Left colon (tissue), 2 donors: ENCODE data around the gene PRAMEF17. TPM values are rescaled to one million over a fixed set of nuclear protein-coding genes. Genes with fewer than 3 reads are reported as not detected.
"Not testable (repeated sequence)": the region's sequence is repeated elsewhere in the genome, so short reads cannot be mapped to it uniquely, and the experiment has no call there.

Experiments
- ATAC-seq: fragments of 200-7000 bp; cut with Tn5 transposase; one replicate; pipeline ENCODE4 v1.9.1; 2020; ENCODE audit warnings: mild to moderate bottlenecking, moderate library complexity
- DNase-seq, 2 donors: peaks; one replicate each; pipeline ENCODE4 v3.0.0-alpha.2; 2020
- intact Hi-C, 2 donors: fragments of 100-400 bp; cut with DNase I in 1 of 2; cut with micrococcal nuclease in 1 of 2; formaldehyde crosslinking; loops; one replicate each; pipeline versions ENCODE4 v1.11.2 to v1.14.0; 2022; cut with DNase I, micrococcal nuclease
- long read RNA-seq: library from polyadenylated mRNA; unstranded; transcript quantifications from one replicate; pipeline ENCODE4 v2.0.0, GENCODE V29; 2021
- total RNA-seq, 2 donors: library from RNA; stranded (reverse); fragmentation: NEBNext Ultra II Directional; extraction: Animal tissue kit (Norgen Biotek cat#: 25700); gene quantifications; one replicate each; pipeline ENCODE4 v1.2.1, GENCODE V29; 2021
- donor health status: DM: no; HTN: no; CAD: no.
- donor health status: DM: yes; HTN: yes; CAD: no.

PRAMEF17 gene, protein sequence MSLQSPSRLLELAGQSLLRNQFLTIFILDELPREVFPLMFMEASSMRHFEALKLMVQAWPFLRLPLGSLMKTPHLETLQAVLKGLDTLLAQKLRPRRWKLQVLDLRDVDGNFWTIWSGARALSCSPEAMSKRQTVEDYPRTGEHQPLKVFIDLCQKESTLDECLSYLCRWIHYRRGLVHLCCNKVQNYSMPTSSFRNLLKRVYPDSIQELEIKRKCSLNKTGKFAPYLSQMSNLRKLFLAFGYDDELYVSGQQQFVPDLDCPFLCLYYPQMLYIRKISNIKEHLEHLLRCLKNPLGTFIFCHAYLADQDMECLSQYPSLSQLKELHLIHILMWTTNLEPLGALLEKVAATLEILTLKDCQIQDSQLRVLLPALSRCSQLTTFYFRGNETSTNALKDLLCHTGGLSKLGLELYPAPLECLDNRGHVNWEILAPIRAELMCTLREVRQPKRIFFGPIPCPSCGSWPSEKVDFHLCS
- total RNA-seq = not detected
- long read RNA-seq = 0 reads

DNA sequence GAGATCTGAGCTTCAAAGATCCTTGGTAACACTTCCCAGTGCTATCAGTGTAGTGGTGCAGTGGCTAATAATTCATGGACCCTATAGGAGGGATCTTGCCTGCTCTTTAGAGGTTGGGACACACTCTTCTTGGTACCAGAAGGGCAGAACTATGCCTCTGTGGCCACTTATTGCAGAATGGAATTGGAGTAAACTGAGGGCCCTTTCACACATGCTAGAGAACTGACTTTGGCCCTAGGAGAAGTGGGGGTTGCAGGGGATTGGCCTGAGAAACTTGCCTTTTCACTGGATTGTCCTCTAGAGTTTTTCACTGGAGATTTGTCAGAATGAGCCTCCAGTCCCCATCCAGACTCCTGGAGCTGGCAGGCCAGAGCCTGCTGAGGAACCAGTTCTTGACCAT lies at the start of gene PRAMEF17:
PRAMEF17 (plus strand) TSS at position 301 of the 400 bp plus-strand sequence; CDS start at position 327, 26 bp downstream.
- intact Hi-C loops, DNase-seq: not testable (repeated sequence)

DNA sequence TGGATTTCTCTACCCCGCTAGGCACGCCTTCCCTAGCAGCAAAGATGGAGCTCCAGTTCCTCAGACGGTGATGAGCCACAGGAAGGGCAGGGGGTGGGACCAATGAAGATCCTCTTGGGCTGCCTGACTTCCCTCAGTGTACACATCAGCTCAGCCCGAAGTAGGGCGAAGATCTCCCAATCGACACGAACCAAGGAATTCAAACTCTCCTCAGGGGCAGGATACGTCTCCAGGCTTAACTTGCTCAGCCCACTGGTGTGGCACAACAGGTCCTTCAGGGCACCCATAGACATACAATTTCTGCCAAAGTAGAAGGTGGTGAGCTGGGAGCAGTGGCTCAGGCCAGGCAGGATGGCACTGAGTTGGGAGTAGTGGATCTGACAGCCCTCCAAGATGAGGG lies 46.9 kb upstream of the PRAMEF17 start:
- ATAC-seq, intact Hi-C loops, DNase-seq: not testable (repeated sequence)

More for the DNA sequence above, at the start of gene PRAMEF17:
- not testable (repeated sequence) for ATAC-seq

DNA sequence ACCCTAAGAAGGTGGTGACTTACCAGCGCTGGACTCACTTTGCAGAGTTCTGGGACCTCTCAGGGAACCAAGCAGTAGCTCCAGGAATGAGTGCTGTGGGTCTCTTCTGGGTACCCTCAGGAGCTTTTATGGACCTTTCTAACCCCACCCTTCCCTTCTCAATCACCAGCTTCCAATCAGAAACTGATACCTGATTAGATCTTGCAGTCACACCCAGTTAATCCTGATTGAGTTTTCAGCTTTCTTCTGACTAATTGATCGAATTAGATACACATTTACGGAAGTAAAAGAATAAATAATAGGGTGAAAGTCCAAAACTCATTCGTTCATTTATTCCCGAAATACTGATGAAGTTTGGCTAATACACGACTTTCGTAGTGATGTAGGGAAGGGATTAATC lies 42.4 kb upstream of the PRAMEF17 start, which contains the start of gene PRAMEF14:
PRAMEF14 (minus strand) TSS at position 101 of the 400 bp plus-strand sequence. CDS start 1,820 bp downstream, outside the sequence.
- ATAC-seq, intact Hi-C loops, DNase-seq: not testable (repeated sequence)

DNA sequence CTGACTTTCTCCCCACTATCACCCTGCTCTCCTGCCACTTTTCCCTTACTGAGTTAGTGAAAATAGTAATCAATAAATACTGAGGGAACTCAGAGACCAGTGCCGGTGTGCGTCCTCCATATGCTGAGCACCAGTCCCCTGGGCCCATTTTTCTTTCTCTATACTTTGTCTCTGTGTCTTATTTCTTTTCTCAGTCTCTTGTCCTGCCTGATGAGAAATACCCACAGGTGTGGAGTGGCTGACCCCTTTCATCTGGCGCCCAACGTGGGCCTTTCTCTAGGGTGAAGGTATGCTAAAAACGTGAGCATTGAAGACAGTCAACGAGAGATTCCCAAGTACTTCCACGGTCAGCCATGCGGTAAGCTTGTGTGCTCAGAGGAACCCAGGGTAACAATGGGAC lies 36.0 kb upstream of the PRAMEF17 start:
- ATAC-seq, intact Hi-C loops: not testable (repeated sequence)
- DNase-seq = peak in 1 of 2 donors; percentile 5

DNA sequence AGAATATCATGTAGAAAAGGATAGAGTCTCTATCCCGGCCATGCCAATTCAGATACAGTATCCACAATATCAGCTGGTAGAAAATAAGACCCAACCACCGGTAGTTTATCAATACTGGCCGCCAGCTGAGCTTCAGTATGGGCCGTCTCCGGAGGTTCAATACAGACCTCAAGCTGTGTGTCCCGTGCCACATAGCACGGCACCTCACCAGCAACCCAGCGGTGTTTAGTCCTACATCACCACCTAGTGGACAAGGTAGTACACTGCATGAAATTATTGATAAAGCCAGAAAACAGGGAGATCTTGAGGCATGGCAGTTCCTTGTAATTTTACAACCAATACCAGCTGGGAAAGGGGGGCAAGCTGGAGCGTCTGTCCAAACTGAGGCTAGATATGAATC lies 35.0 kb upstream of the PRAMEF17 start:
- DNase-seq, intact Hi-C loops, ATAC-seq: not testable (repeated sequence)

DNA sequence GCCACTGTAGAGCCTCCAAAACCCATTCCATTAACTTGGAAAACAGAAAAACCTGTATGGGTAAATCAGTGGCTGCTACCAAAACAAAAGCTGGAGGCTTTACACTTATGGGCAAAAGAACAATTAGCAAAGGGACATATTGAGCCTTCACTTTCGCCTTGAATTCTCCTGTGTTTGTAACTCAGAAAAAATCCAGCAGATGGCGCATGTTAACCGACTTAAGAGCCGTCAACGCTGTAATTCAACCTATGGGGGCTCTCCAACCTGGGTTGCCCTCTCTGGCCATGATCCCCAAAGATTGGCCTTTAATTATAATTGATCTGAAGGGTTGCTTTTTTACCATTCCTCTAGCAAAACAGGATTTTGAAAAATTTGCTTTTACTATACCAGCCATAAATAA lies 32.7 kb upstream of the PRAMEF17 start:
- DNase-seq = peak in 1 of 2 donors; percentile 6
- ATAC-seq, intact Hi-C loops: not testable (repeated sequence)

DNA sequence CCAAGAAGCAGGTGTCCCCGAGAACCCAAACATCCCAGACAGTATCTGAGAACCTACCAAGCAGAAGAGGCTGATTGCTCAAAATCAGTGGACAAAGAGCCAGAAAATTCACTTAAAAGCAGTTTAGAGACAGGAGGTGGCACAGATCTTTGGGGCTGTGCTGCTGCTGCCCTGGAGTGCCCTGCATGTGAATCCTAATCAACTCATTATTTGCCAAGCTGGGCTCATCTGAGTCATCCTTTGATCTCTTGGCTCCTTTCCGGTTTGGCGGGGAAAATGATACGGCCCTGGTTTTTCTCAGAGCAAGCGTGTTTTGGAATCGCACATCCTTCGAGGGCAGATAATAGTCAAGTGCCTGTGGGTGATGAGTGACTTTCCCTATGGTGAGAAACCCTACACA lies 27.1 kb upstream of the PRAMEF17 start:
- DNase-seq, ATAC-seq, intact Hi-C loops: not testable (repeated sequence)

DNA sequence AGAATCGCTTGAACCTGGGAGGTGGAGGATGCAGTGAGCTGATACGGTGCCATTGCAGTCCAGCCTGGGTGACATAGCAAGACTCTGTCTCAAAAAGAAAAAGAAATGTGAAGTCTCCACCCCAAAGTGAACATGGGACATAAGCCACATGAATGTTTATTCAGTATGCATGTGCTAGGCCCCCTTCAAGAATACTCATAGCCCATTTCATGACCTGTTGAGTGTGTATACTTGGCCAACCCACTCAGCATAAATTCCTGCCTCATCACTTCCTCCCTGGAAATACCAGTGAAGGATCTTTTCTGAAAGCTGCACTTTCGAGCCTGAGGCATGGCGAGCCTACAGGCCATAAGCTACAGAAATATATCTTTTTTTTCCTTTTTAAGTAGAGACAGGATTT lies 24.5 kb upstream of the PRAMEF17 start:
- DNase-seq, ATAC-seq, intact Hi-C loops: not testable (repeated sequence)

DNA sequence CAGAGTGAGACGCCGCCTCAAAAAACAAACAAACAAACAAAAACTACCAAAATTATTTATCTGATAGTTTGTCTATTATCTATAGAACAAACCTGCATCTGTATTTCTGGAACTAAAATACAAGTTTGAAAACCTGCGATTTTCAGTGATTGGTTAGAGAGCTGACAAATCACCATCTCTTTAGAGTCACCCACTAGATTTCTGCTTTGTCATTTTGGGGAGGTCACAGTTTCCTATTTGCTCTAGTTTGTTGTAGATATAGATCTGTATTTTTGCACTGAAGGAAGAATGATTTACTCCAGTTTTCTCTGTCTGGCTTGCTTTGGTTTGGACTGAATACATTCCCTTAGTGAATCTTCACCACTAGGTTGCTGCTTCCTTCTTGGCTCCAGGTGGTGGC lies 22.9 kb upstream of the PRAMEF17 start:
- ATAC-seq, intact Hi-C loops: not testable (repeated sequence)

DNA sequence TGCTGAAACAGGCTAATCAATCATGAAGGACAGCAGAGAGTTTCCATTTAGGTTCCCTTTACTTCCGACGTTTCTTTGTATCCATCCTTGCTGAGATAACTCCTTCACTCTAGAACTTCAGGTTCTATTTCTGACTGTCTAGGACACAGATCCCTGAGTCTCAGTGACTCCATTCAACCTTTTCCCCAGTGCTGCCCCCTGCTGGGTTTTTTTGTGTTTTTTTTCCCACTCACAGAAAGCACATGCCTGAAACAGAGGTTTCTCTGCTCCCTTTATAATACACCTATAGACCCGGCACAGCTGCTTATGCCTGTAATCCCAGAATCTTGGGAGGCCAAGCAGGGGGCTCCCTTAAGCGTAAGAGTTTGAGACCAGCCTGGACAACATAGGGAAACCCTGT lies 20.9 kb upstream of the PRAMEF17 start:
- peak in 1 of 2 donors; percentile 5 for DNase-seq

More for the DNA sequence above, 22.9 kb upstream of the PRAMEF17 start:
- DNase-seq = not testable (repeated sequence)

DNA sequence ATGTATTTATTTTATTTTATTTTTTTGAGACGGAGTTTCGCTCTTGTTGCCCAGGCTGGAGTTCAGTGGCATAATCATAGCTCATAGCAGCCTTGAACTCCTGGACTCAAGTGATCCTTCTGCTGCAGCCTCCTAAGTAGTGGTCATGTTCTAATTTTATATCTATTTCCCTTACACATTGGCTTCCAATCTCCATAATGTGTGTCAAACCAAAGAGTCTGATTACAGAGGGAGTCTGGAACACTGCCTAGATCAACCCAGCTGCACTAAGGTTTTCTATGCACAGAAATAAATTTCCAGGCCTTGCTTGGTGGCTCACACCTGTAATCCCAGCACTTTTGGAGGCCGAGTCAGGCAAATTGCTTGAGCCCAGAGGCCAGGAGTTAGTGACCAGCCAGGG lies 10.4 kb upstream of the PRAMEF17 start:
- DNase-seq, intact Hi-C loops, ATAC-seq: not testable (repeated sequence)

More for the DNA sequence above, 20.9 kb upstream of the PRAMEF17 start:
- ATAC-seq, intact Hi-C loops: not testable (repeated sequence)

DNA sequence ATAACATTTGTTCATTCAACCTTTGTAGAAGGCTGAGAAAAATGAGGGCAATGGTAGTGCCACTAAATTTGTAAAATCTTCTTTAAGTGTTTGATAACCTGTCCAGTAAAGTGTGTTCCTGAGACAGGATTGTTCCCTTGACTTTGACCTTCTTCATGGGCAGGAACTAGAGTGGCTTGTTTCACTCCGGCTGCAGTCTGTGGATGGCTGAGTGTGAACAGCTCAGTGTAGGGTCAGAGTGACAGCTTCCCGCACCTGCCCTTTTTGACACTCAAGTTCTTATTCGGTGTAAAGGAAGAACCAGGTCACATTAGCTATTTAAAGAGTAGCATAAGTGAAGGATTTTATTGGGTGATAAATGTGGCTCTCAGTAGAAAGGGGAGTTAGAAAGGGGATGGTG lies 9.1 kb upstream of the PRAMEF17 start:
- intact Hi-C loops, ATAC-seq, DNase-seq: not testable (repeated sequence)

DNA sequence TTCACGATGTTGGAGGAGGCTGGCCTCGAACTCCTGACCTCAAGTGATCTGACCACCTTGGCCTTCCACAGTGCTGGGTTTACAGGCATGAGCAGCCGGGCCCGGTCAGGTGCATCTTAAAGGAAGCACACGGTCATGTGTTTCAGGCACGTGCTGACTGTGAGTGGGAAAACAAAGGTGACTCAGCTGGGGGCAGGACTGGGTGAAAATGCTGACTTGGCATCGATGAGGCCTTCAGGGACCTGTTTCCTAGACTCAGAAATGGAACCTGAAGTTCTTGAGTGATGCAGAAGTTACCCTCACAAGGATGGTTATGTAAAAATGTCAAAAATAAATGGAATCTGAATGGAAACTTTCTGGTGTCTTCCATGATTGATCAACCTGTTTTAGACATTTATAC lies 3.6 kb downstream of the PRAMEF17 start:
- ATAC-seq, DNase-seq, intact Hi-C loops: not testable (repeated sequence)

DNA sequence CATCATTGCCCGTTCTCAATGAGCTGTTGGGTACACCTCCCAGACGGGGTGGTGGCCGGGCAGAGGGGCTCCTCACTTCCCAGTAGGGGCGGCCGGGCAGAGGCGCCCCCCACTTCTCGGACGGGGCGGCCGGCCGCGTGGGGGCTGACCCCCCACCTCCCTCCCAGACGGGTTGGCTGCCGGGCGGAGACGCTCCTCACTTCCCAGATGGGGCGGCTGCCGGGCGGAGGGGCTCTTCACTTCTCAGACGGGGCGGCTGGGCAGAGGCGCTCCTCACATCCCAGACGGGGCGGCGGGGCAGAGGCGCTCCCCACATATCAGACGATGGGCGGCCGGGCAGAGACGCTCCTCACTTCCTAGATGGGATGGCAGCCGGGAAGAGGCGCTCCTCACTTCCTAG lies 5.3 kb downstream of the PRAMEF17 start:
- DNase-seq, intact Hi-C loops, ATAC-seq: not testable (repeated sequence)

DNA sequence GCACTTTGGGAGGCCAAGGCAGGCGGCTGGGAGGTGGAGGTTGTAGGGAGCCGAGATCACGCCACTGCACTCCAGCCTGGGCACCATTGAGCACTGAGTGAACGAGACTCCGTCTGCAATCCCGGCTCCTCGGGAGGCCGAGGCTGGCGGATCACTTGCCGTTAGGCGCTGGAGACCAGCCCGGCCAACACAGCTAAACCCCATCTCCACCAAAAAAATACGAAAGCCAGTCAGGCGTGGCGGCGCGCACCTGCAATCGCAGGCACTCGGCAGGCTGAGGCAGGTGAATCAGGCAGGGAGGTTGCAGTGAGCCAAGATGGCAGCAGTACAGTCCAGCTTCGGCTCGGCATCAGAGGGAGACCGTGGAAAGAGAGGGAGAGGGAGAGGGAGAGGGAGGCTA lies 5.9 kb downstream of the PRAMEF17 start:
- intact Hi-C loops = not testable (repeated sequence)

DNA sequence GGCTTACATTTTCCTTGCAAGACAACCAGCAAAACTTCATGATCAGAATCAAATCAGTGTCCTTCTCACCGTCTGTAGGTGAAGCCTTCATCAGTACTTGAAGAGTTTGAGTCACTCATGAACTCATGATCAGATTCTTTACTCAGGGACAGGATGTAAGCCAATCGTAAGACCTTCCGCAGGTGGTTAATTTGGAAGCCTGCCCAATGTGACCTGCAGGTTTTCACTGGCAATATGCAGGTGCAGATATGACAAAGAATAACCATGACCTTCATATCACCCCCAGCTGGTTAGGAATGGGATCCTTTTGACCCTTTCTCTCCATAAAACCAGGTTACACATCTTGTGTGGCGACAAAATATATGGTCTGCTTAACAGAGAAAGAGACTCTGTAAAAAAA lies 18.4 kb downstream of the PRAMEF17 start:
- ATAC-seq (no peak), DNase-seq (no peak)
- intact Hi-C loops = no loop called here

More for the DNA sequence above, 5.9 kb downstream of the PRAMEF17 start:
- not testable (repeated sequence) for DNase-seq, ATAC-seq

DNA sequence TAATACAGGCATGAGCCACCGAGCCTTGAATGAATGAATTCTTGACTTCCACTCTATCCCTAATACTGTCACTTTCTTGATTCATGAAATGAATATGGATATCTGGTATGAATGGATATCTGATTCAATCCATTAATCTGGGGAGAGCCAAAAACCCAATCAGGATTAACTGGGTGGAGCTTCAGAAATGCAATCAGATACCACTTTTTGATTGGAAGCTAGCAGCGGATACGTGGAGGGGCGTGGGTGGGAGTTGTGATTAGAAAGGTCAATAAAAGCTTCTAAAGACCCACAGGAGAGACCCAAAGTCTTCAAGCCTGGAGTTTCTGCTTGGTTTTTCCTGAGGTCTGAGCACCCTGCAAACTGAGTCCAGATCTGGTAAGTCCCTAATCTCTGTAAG lies 20.7 kb downstream of the PRAMEF17 start, which contains the start of gene PRAMEF20:
PRAMEF20 (plus strand) TSS at position 301 of the 400 bp plus-strand sequence. CDS start 5,905 bp downstream, outside the sequence.
- intact Hi-C loops, ATAC-seq, DNase-seq: not testable (repeated sequence)

DNA sequence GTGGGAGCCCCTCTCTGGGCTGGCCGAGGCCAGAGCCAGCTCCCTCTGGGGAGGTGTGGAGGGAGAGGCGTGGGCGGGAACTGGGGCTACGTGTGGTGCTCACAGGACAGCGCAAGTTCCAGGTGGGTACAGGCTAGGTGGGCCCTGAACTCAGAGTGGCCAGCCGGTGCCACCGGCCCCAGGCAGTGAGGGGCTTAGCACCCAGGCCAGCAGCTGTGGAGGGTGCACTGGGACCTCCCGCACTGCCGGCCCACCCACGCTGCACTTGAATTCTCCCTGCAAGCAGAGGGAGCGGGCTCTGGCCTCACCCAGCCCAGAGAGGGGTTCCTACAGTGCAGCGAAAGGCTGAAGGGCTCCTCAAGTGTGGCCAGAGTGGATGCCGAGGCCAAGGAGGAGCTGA lies 41.1 kb downstream of the PRAMEF17 start:
- ATAC-seq (no peak), DNase-seq (no peak)
- intact Hi-C loops = no loop called here

DNA sequence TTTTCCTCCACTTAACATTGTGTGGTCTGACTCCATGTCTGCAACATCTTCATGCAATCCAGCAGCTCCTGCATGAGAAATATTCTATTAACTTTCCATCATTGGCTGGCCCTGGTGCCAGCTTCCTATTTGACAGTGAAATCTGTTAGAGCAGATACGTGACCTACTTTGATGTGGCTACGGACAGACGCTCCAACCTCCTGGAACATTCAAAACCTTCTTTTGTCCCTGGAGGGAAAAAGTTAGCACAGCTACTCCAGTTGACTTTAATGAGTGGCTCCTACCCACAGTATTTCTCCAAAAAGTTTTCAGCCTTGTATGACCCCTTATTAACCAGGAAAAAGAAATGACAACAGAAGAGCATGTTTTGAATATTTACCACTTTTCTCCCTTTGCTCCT lies 42.8 kb downstream of the PRAMEF17 start:
- ATAC-seq = no peak
- no peak for DNase-seq
- intact Hi-C loops = no loop called here
